ENCODE data around the gene PLCE1. TPM values are rescaled to one million over a fixed set of nuclear protein-coding genes. Genes with fewer than 3 reads are reported as not detected.

The PLCE1 gene
- polyA plus RNA-seq, 2 of the 4 experiments (the other 2 are of a cell fraction): 10.7 to 18.2 TPM

GRCh38 chr10:94003488-94003887 is 9.8 kb downstream of the PLCE1 start:
- CTCF ChIA-PET: interaction anchor here (1.6 to 1.7 kb wide), 2 partner anchors 11 to 39 kb away, joined by 3 read pairs; no protein-coding TSS in a partner anchor
- DNase-seq (ENCODE audit: low read depth in 1 of 2, low spot score in 1 of 2) (no peak), FAIRE-seq (no peak), ATAC-seq (no peak)
- no peak for TF ChIP-seq EHF (CRISPR knock-in tag; IDR thresholded peaks at IDR 0.05)
- no peak for TF ChIP-seq REST (IDR thresholded peaks at IDR 0.05)
- TF ChIP-seq EP300 (IDR thresholded peaks at IDR 0.05): no peak
- no peak for TF ChIP-seq RCOR1 (IDR thresholded peaks at IDR 0.05; ENCODE audit: low read depth, low read length)
- no peak for TF ChIP-seq EHMT2 (IDR thresholded peaks at IDR 0.05; ENCODE audit: low read depth)
- peaks cover 76% of the 10 kb centered on the region for H3K4me1 ChIP-seq
- POLR2A ChIA-PET: no interaction called here
- 89% methylated on average over 3 of the region's 3 CpGs for WGBS (ENCODE audit: missing lambda C conversion rate)
- H3K4me2 ChIP-seq: no peak overlapping the region
- H3K27ac ChIP-seq: no peak overlapping the region
- no peaks in the 10 kb centered on the region for H3K9me3 ChIP-seq
- H3K4me3 ChIP-seq: no peak overlapping the region

GRCh38 chr10:94005050-94005449 is 11.3 kb downstream of the PLCE1 start:
- TF ChIP-seq SREBF2 (IDR thresholded peaks at IDR 0.05) (no peak), FOXS1 (CRISPR knock-in tag; IDR thresholded peaks at IDR 0.05) (no peak), MAFK (IDR thresholded peaks at IDR 0.05; ENCODE audit: partially characterized antibody) (no peak), ZSCAN20 (CRISPR knock-in tag; IDR thresholded peaks at IDR 0.05) (no peak), FOSB (CRISPR knock-in tag; IDR thresholded peaks at IDR 0.05) (no peak), KDM1A (IDR thresholded peaks at IDR 0.05; ENCODE audit: low read depth) (no peak), ESRRA (IDR thresholded peaks at IDR 0.05; ENCODE audit: borderline replicate concordance, low read length) (no peak), TP53 (CRISPR knock-in tag; IDR thresholded peaks at IDR 0.05) (no peak), EHMT2 (IDR thresholded peaks at IDR 0.05; ENCODE audit: low read depth) (no peak)
- Histone ChIP-seq H3K9me3 (0 out of 3 replicates have a peak, but pooled peaks cover 1% of the 10 kb centered on the region), H3K4me3 (no peak overlapping the region), H3K4me2 (peak overlapping the region; percentile 17; the same call in 2 of the 3 replicates), H3K4me1 (peaks cover 67% of the 10 kb centered on the region), H3K27ac (no peak overlapping the region; a peak in 1 of 6 replicates)
- FAIRE-seq: peak; percentile 28
- no peak for ATAC-seq
- DNase-seq (ENCODE audit: low read depth in 1 of 2, low spot score in 1 of 2): no peak
- ChIA-PET CTCF (no interaction called here), POLR2A (no interaction called here)
- WGBS (ENCODE audit: missing lambda C conversion rate): 50% methylated on average over 2 of the region's 2 CpGs

GRCh38 chr10:94006591-94007550 is 13.1 kb downstream of the PLCE1 start:
- peaks cover 49% of the 10 kb centered on the region for H3K4me1 ChIP-seq
- H3K27ac ChIP-seq: peak overlapping the region; percentile 65 to 82
- DNase-seq (ENCODE audit: low read depth in 1 of 2, low spot score in 1 of 2) (peak in 1 of 2 experiments; percentile 82), ATAC-seq (peak; percentile 68 to 91; a peak in 5 of 6 replicates), FAIRE-seq (no peak)
- peak overlapping the region; percentile 74 for H3K4me2 ChIP-seq
- H3K9me3 ChIP-seq: 0 out of 3 replicates have a peak, but pooled peaks cover 3% of the 10 kb centered on the region
- CTCF ChIA-PET: interaction anchor here (0.5 to 1.5 kb wide), 6 partner anchors 14 to 438 kb away, joined by 3 to 4 read pairs (median 4); no protein-coding TSS in a partner anchor
- no peak for TF ChIP-seq MAFK (IDR thresholded peaks at IDR 0.05; ENCODE audit: partially characterized antibody)
- no peak for TF ChIP-seq FOSL2 (IDR thresholded peaks at IDR 0.05)
- peak; percentile 31; the same call in 1 of the 2 replicates for TF ChIP-seq FOSL2 (CRISPR knock-in tag; IDR thresholded peaks at IDR 0.05)
- peak; percentile 77 for TF ChIP-seq GATA3 (IDR thresholded peaks at IDR 0.05; ENCODE audit: borderline replicate concordance)
- no peak overlapping the region for H3K4me3 ChIP-seq
- POLR2A ChIA-PET: interaction anchor here (0.6 to 1.2 kb wide), 4 partner anchors 13 to 309 kb away, joined by 3 read pairs; partner anchors contain the start of gene PLCE1
- WGBS (ENCODE audit: missing lambda C conversion rate): 29% methylated on average over 4 of the region's 4 CpGs
